ENCODE data around the gene SVOP.

- TF ChIP-seq CTCF (conservative IDR thresholded peaks at IDR 0.05; ENCODE audit: low read depth in 2 of 2) = no peak
- no peak for TF ChIP-seq STAT1 (IDR thresholded peaks at IDR 0.05; ENCODE audit: unreplicated experiment)
- TF ChIP-seq JUNB (IDR thresholded peaks at IDR 0.05; ENCODE audit: unreplicated experiment) = no peak
- TF ChIP-seq EZH2 (IDR thresholded peaks at IDR 0.05; ENCODE audit: low read depth, unreplicated experiment) = no peak
- TF ChIP-seq EZH2phosphoT487 (IDR thresholded peaks at IDR 0.05; ENCODE audit: unreplicated experiment) = no peak
- TF ChIP-seq POLR2AphosphoS5 (IDR thresholded peaks at IDR 0.05; ENCODE audit: low read depth) = no peak
These were observed 104.5 kb downstream of the SVOP start for GRCh38 chr12:108916336-108916735.

All from GM23338 (cell line).